ENCODE measurements around the gene COX19. TPM values are rescaled to one million over a fixed set of nuclear protein-coding genes. Genes with fewer than 3 reads are reported as not detected.
"Not testable (repeated sequence)": the region's sequence is repeated elsewhere in the genome, so short reads cannot be mapped to it uniquely, and the experiment has no call there.

The COX19 gene
- total RNA-seq, 1 experiment from 2014 or later = 10.2 TPM

- no peak for DNase-seq (ENCODE audit: low spot score)
Observed at GRCh38 chr7:945556-946255, 29.6 kb downstream of the COX19 start.

- no peak for DNase-seq (ENCODE audit: low spot score)
Observed at GRCh38 chr7:945147-945555, 30.2 kb downstream of the COX19 start.

- no peak for DNase-seq (ENCODE audit: low spot score)
Observed at GRCh38 chr7:944744-945143, 30.6 kb downstream of the COX19 start.

- not testable (repeated sequence) for DNase-seq (ENCODE audit: low spot score)
Observed at GRCh38 chr7:943793-944192, 31.6 kb downstream of the COX19 start.

GRCh38 chr7:940599-941408 lies 34.5 kb downstream of the COX19 start:
- DNase-seq (ENCODE audit: low spot score) = no peak

GRCh38 chr7:939843-940242 lies 35.5 kb downstream of the COX19 start:
- DNase-seq (ENCODE audit: low spot score) = no peak

GRCh38 chr7:938546-939185 lies 36.7 kb downstream of the COX19 start:
- DNase-seq (ENCODE audit: low spot score) = no peak

- no peak for DNase-seq (ENCODE audit: low spot score)
Observed at GRCh38 chr7:937856-938484, 37.4 kb downstream of the COX19 start.

GRCh38 chr7:936386-937054 lies 38.8 kb downstream of the COX19 start:
- DNase-seq (ENCODE audit: low spot score) = no peak

GRCh38 chr7:935874-936385 lies 39.4 kb downstream of the COX19 start:
- no peak for DNase-seq (ENCODE audit: low spot score)

- DNase-seq (ENCODE audit: low spot score) = no peak
Observed at GRCh38 chr7:935164-935873, 40.0 kb downstream of the COX19 start.

- DNase-seq (ENCODE audit: low spot score) = no peak
Observed at GRCh38 chr7:934469-935163, 40.7 kb downstream of the COX19 start.

GRCh38 chr7:932651-932975 lies 42.7 kb downstream of the COX19 start:
- no peak for DNase-seq (ENCODE audit: low spot score)

GRCh38 chr7:931871-932650 lies 43.3 kb downstream of the COX19 start:
- no peak for DNase-seq (ENCODE audit: low spot score)

- DNase-seq (ENCODE audit: low spot score) = no peak
Observed at GRCh38 chr7:930975-931758, 44.2 kb downstream of the COX19 start.

GRCh38 chr7:929311-929711 lies 46.0 kb downstream of the COX19 start:
- no peak for DNase-seq (ENCODE audit: low spot score)

GRCh38 chr7:927031-927671 lies 48.2 kb downstream of the COX19 start:
- DNase-seq (ENCODE audit: low spot score) = no peak

All from H4 (cell line).